ENCODE data around the gene AKR7A3.

DNA sequence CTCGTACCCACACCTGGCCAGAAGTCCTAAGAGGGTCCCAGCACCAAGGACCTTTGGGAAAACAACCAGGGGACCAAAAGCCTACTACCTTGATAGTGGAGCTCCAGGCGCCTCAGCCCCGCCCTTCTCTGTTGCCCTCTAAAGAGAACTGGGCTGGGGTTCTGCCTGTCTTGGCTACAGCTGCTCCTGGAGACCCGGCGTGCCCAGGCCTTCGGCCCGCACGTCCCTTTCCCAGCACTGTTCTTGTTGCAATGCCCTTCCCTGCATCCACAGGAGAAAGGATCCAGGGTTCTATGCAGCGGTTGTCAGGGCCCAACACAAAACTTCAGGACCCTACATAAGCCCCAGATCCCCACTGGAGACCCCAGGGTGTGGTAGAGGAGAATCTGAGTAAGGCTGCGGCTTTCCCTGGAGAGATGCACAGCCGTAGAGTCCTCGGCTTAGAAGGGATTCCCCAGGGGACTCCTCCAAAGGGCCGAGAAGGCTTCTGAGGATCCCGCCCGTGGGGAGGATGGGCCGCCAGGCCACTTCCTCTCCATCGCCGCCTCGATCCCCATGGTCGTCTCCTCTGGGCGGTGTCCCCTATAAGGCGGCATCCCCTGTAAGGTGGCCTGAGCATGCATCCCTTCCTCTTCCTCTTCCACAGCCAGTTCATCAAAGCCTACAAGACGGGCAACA, 35.6 kb upstream of the AKR7A3 start:
- TF ChIP-seq EZH2 (IDR thresholded peaks at IDR 0.05; ENCODE audit: insufficient read depth, poor library complexity, severe bottlenecking): no peak
- TF ChIP-seq EZH2phosphoT487 (IDR thresholded peaks at IDR 0.05; ENCODE audit: insufficient read depth, low read depth): no peak
